ENCODE results near the gene TMEFF1. TPM values are rescaled to one million over a fixed set of nuclear protein-coding genes. Genes with fewer than 3 reads are reported as not detected.

The TMEFF1 gene
- polyA plus RNA-seq, 2 of the 4 experiments (the other 2 are of a cell fraction): 0.31 to 0.61 TPM

DNA sequence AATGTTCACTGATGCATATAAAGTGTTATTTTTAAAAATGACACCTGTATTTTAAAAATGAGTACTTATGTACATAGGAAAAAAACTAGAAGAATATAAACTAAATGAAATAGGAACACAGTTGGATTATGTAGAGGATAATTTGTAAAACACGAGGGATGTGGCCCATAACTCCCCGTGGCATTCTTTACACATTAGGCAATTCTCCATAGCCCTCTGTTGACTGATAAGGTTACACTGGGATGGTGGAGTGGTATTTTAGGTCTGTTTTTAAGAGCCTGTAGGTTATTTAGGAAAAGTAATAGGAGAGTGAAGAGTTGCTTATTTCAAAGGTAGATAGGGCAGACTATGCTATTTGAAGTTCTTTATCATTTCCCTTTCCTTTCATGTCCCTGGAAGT is 106.7 kb downstream of the TMEFF1 start:
- POLR2A ChIA-PET: no interaction called here
- WGBS (ENCODE audit: missing lambda C conversion rate): 78% methylated on average over 2 of the region's 2 CpGs
- Histone ChIP-seq H3K9me3 (no peaks in the 10 kb centered on the region), H3K27ac (no peak overlapping the region), H3K4me3 (no peak overlapping the region), H3K4me1 (no peaks in the 10 kb centered on the region), H3K4me2 (no peak overlapping the region)
- TF ChIP-seq CEBPB (IDR thresholded peaks at IDR 0.05): no peak
- no peak for TF ChIP-seq RAD21 (conservative IDR thresholded peaks at IDR 0.05 in 1 of 2, IDR thresholded peaks at IDR 0.05 in 1 of 2)
- TF ChIP-seq RARB (CRISPR knock-in tag; IDR thresholded peaks at IDR 0.05): no peak
- no peak for TF ChIP-seq BHLHE40 (IDR thresholded peaks at IDR 0.05; ENCODE audit: low read depth, low read length)
- no peak for TF ChIP-seq MAFK (IDR thresholded peaks at IDR 0.05; ENCODE audit: partially characterized antibody)
- TF ChIP-seq POLR2A (IDR thresholded peaks at IDR 0.05; ENCODE audit: low read length): no peak
- no peak for TF ChIP-seq HDAC2 (IDR thresholded peaks at IDR 0.05)
- no peak for TF ChIP-seq NFE2L2 (conservative IDR thresholded peaks at IDR 0.05; ENCODE audit: low read length)
- TF ChIP-seq ZSCAN20 (CRISPR knock-in tag; IDR thresholded peaks at IDR 0.05): no peak
- ATAC-seq (no peak), FAIRE-seq (no peak), DNase-seq (ENCODE audit: low read depth in 1 of 2, low spot score in 1 of 2) (no peak)
- CTCF ChIA-PET: no interaction called here

DNA sequence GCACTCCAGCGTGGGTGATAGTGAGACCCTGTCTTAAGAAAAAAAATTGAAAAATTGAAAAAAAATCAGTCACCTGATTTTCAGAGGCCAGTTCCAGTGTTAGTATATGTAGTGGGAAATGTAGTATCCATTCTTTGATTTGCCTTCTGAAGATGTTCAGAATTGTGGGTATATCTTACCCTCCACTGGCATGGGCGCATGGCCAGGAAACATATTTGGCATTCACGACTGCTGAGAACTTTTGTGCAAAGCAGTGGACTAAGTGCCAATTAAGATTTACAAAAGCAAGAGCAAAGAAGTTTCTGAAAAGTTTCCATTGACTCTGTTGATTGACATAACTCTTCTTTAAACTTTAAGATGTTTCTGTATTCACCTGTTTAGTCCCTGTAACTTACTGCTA is 107.3 kb downstream of the TMEFF1 start:
- H3K9me3 ChIP-seq: no peaks in the 10 kb centered on the region
- FAIRE-seq (no peak), ATAC-seq (no peak), DNase-seq (ENCODE audit: low read depth in 1 of 2, low spot score in 1 of 2) (no peak)
- H3K4me1 ChIP-seq: no peaks in the 10 kb centered on the region
- TF ChIP-seq, protein P1, sequence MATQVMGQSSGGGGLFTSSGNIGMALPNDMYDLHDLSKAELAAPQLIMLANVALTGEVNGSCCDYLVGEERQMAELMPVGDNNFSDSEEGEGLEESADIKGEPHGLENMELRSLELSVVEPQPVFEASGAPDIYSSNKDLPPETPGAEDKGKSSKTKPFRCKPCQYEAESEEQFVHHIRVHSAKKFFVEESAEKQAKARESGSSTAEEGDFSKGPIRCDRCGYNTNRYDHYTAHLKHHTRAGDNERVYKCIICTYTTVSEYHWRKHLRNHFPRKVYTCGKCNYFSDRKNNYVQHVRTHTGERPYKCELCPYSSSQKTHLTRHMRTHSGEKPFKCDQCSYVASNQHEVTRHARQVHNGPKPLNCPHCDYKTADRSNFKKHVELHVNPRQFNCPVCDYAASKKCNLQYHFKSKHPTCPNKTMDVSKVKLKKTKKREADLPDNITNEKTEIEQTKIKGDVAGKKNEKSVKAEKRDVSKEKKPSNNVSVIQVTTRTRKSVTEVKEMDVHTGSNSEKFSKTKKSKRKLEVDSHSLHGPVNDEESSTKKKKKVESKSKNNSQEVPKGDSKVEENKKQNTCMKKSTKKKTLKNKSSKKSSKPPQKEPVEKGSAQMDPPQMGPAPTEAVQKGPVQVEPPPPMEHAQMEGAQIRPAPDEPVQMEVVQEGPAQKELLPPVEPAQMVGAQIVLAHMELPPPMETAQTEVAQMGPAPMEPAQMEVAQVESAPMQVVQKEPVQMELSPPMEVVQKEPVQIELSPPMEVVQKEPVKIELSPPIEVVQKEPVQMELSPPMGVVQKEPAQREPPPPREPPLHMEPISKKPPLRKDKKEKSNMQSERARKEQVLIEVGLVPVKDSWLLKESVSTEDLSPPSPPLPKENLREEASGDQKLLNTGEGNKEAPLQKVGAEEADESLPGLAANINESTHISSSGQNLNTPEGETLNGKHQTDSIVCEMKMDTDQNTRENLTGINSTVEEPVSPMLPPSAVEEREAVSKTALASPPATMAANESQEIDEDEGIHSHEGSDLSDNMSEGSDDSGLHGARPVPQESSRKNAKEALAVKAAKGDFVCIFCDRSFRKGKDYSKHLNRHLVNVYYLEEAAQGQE (IDR thresholded peaks at IDR 0.05): no peak
- TF ChIP-seq RAD21 (conservative IDR thresholded peaks at IDR 0.05 in 1 of 2, IDR thresholded peaks at IDR 0.05 in 1 of 2): no peak
- no peak for TF ChIP-seq TP53 (CRISPR knock-in tag; IDR thresholded peaks at IDR 0.05)
- no peak for TF ChIP-seq CHD4 (IDR thresholded peaks at IDR 0.05; ENCODE audit: borderline replicate concordance)
- TF ChIP-seq HOXB5 (CRISPR knock-in tag; IDR thresholded peaks at IDR 0.05): no peak
- no peak for TF ChIP-seq FOSB (CRISPR knock-in tag; IDR thresholded peaks at IDR 0.05)
- TF ChIP-seq, protein P2, sequence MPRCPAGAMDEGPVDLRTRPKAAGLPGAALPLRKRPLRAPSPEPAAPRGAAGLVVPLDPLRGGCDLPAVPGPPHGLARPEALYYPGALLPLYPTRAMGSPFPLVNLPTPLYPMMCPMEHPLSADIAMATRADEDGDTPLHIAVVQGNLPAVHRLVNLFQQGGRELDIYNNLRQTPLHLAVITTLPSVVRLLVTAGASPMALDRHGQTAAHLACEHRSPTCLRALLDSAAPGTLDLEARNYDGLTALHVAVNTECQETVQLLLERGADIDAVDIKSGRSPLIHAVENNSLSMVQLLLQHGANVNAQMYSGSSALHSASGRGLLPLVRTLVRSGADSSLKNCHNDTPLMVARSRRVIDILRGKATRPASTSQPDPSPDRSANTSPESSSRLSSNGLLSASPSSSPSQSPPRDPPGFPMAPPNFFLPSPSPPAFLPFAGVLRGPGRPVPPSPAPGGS (IDR thresholded peaks at IDR 0.05): no peak
- TF ChIP-seq, protein P3, sequence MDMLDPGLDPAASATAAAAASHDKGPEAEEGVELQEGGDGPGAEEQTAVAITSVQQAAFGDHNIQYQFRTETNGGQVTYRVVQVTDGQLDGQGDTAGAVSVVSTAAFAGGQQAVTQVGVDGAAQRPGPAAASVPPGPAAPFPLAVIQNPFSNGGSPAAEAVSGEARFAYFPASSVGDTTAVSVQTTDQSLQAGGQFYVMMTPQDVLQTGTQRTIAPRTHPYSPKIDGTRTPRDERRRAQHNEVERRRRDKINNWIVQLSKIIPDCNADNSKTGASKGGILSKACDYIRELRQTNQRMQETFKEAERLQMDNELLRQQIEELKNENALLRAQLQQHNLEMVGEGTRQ (IDR thresholded peaks at IDR 0.05): no peak
- TF ChIP-seq, protein P4, sequence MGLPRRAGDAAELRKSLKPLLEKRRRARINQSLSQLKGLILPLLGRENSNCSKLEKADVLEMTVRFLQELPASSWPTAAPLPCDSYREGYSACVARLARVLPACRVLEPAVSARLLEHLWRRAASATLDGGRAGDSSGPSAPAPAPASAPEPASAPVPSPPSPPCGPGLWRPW (IDR thresholded peaks at IDR 0.05): no peak
- TF ChIP-seq NFE2L2 (conservative IDR thresholded peaks at IDR 0.05; ENCODE audit: low read length): no peak
- TF ChIP-seq HOXB13 (CRISPR knock-in tag; IDR thresholded peaks at IDR 0.05; ENCODE audit: low read depth): no peak
- no peak for TF ChIP-seq EHMT2 (IDR thresholded peaks at IDR 0.05; ENCODE audit: low read depth)
- TF ChIP-seq, protein P5, sequence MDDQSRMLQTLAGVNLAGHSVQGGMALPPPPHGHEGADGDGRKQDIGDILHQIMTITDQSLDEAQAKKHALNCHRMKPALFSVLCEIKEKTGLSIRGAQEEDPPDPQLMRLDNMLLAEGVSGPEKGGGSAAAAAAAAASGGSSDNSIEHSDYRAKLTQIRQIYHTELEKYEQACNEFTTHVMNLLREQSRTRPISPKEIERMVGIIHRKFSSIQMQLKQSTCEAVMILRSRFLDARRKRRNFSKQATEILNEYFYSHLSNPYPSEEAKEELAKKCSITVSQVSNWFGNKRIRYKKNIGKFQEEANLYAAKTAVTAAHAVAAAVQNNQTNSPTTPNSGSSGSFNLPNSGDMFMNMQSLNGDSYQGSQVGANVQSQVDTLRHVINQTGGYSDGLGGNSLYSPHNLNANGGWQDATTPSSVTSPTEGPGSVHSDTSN (IDR thresholded peaks at IDR 0.05): no peak
- H3K27ac ChIP-seq: no peak overlapping the region
- 83% methylated on average over 3 of the region's 3 CpGs for WGBS (ENCODE audit: missing lambda C conversion rate)
- ChIA-PET CTCF (no interaction called here), POLR2A (no interaction called here)
- no peak overlapping the region for H3K4me3 ChIP-seq
- no peak overlapping the region for H3K4me2 ChIP-seq
